Activated CD8-positive, alpha-beta memory T cell treated with anti-CD3 and anti-CD28 coated beads for 36 hours (primary cell): Measurements from ENCODE around the gene NCF1. TPM values are rescaled to one million over a fixed set of nuclear protein-coding genes. Genes with fewer than 3 reads are reported as not detected.
"Not testable (repeated sequence)": the region's sequence is repeated elsewhere in the genome, so short reads cannot be mapped to it uniquely, and the experiment has no call there.

ENCODE experiments used
- CTCF ChIA-PET: fragments of 350-600 bp; sonication (Branson Sonifier 250); formaldehyde crosslinking; loops from one replicate; lab custom pipeline; 2021; ENCODE audit warnings: antibody characterized with exemption; lab: Charles Lee
- POLR2A ChIA-PET: fragments of 350-600 bp; sonication (Branson Sonifier 250); formaldehyde crosslinking; loops from one replicate; lab custom pipeline; 2021; ENCODE audit warnings: antibody characterized with exemption; lab: Charles Lee
- total RNA-seq, 2 experiments: library from RNA; stranded (reverse); gene quantifications; one replicate each; pipeline ENCODE4 v1.2.3, GENCODE V29; 2021

Gene NCF1
- total RNA-seq: under 1 TPM; 0.25 to 0.31 TPM

- POLR2A ChIA-PET, CTCF ChIA-PET: not testable (repeated sequence)
Measured at GRCh38 chr7:74773760-74774750, at the start of gene NCF1. Gene NCF1 (plus strand): TSS chr7:74774011. CDS start chr7:74774032, 21 bp downstream.

GRCh38 chr7:74725840-74726239 lies 48.0 kb upstream of the NCF1 start:
- ChIA-PET POLR2A (no interaction called here), CTCF (no interaction called here)

GRCh38 chr7:74726309-74727101 lies 47.3 kb upstream of the NCF1 start:
- ChIA-PET POLR2A (no interaction called here), CTCF (no interaction called here)

- POLR2A ChIA-PET, CTCF ChIA-PET: not testable (repeated sequence)
Measured at GRCh38 chr7:74728686-74729085, 45.1 kb upstream of the NCF1 start.

GRCh38 chr7:74730186-74730585 lies 43.6 kb upstream of the NCF1 start:
- POLR2A ChIA-PET, CTCF ChIA-PET: not testable (repeated sequence)

- POLR2A ChIA-PET, CTCF ChIA-PET: not testable (repeated sequence)
Measured at GRCh38 chr7:74739974-74740703, 33.7 kb upstream of the NCF1 start.

GRCh38 chr7:74743936-74744557 lies 29.8 kb upstream of the NCF1 start:
- POLR2A ChIA-PET, CTCF ChIA-PET: not testable (repeated sequence)

GRCh38 chr7:74753921-74754482 lies 19.8 kb upstream of the NCF1 start:
- CTCF ChIA-PET, POLR2A ChIA-PET: not testable (repeated sequence)

GRCh38 chr7:74756673-74757072 lies 17.1 kb upstream of the NCF1 start:
- POLR2A ChIA-PET: not testable (repeated sequence)

GRCh38 chr7:74758268-74758667 lies 15.5 kb upstream of the NCF1 start:
- CTCF ChIA-PET, POLR2A ChIA-PET: not testable (repeated sequence)

More at GRCh38 chr7:74756673-74757072, 17.1 kb upstream of the NCF1 start:
- CTCF ChIA-PET: not testable (repeated sequence)

- POLR2A ChIA-PET, CTCF ChIA-PET: not testable (repeated sequence)
Measured at GRCh38 chr7:74758982-74759381, 14.8 kb upstream of the NCF1 start.

- POLR2A ChIA-PET, CTCF ChIA-PET: not testable (repeated sequence)
Measured at GRCh38 chr7:74765205-74765918, 8.4 kb upstream of the NCF1 start.

GRCh38 chr7:74766509-74766908 lies 7.3 kb upstream of the NCF1 start:
- POLR2A ChIA-PET, CTCF ChIA-PET: not testable (repeated sequence)

GRCh38 chr7:74766991-74767390 lies 6.8 kb upstream of the NCF1 start:
- CTCF ChIA-PET, POLR2A ChIA-PET: not testable (repeated sequence)

GRCh38 chr7:74770062-74770461 lies 3.7 kb upstream of the NCF1 start:
- CTCF ChIA-PET, POLR2A ChIA-PET: not testable (repeated sequence)

GRCh38 chr7:74772093-74772492 lies 1.7 kb upstream of the NCF1 start:
- CTCF ChIA-PET, POLR2A ChIA-PET: not testable (repeated sequence)

- POLR2A ChIA-PET, CTCF ChIA-PET: not testable (repeated sequence)
Measured at GRCh38 chr7:74775111-74775510, 1.3 kb downstream of the NCF1 start.

- CTCF ChIA-PET, POLR2A ChIA-PET: not testable (repeated sequence)
Measured at GRCh38 chr7:74779053-74779452, 5.2 kb downstream of the NCF1 start.
